DOHH2 (cell line): ENCODE data around the gene YWHAE.

Experiments used
- CTCF ChIP-seq: fragments of 200-600 bp; sonication (generic); IDR thresholded peaks from one replicate; pipeline ENCODE4 v1.5.1; 2014; ENCODE audit warnings: antibody characterized with exemption, mild to moderate bottlenecking, low read depth, low read length; ENCODE audit not compliant: poor library complexity, severe bottlenecking
- EZH2phosphoT487 ChIP-seq: fragments of 200-600 bp; sonication (generic); IDR thresholded peaks from 2 replicates; pipeline ENCODE4 v1.6.1; 2017; ENCODE audit warnings: borderline replicate concordance, mild to moderate bottlenecking, antibody characterized with exemption, low read length, moderate library complexity, mixed read lengths

GRCh38 chr17:1302761-1303160, 97.3 kb downstream of the YWHAE start:
- TF ChIP-seq CTCF (no peak), EZH2phosphoT487 (no peak)
